Epidermal melanocyte (primary cell): ENCODE measurements around the gene TBC1D5.

Experiments
- DNase-seq: peaks from one replicate; pipeline ENCODE4 v3.0.0; 2011; ENCODE audit warnings: low spot score; ENCODE audit not compliant: insufficient read length

TBC1D5 gene

GRCh38 chr3:17590465-17590864 is 152.0 kb downstream of the TBC1D5 start:
- no peak for DNase-seq

GRCh38 chr3:17589888-17590287 is 152.5 kb downstream of the TBC1D5 start:
- no peak for DNase-seq

GRCh38 chr3:17588422-17588821 is 154.0 kb downstream of the TBC1D5 start:
- no peak for DNase-seq

GRCh38 chr3:17585394-17586325 is 156.8 kb downstream of the TBC1D5 start:
- DNase-seq: no peak

- DNase-seq: no peak
Observed at GRCh38 chr3:17584066-17584465, 158.4 kb downstream of the TBC1D5 start.

- DNase-seq: no peak
Observed at GRCh38 chr3:17583530-17583929, 158.9 kb downstream of the TBC1D5 start.

- no peak for DNase-seq
Observed at GRCh38 chr3:17581421-17582080, 160.9 kb downstream of the TBC1D5 start.

GRCh38 chr3:17580901-17581300 is 161.5 kb downstream of the TBC1D5 start:
- DNase-seq: no peak

GRCh38 chr3:17579289-17580031 is 163.0 kb downstream of the TBC1D5 start:
- no peak for DNase-seq

- no peak for DNase-seq
Observed at GRCh38 chr3:17577796-17578520, 164.5 kb downstream of the TBC1D5 start.

- DNase-seq: no peak
Observed at GRCh38 chr3:17573396-17573795, 169.0 kb downstream of the TBC1D5 start.

GRCh38 chr3:17571686-17572085 is 170.7 kb downstream of the TBC1D5 start:
- DNase-seq: no peak

- DNase-seq: no peak
Observed at GRCh38 chr3:17562845-17563244, 179.6 kb downstream of the TBC1D5 start.

GRCh38 chr3:17558565-17558964 is 183.9 kb downstream of the TBC1D5 start:
- DNase-seq: no peak

- DNase-seq: no peak
Observed at GRCh38 chr3:17557749-17558463, 184.5 kb downstream of the TBC1D5 start.

GRCh38 chr3:17555525-17555924 is 186.9 kb downstream of the TBC1D5 start:
- no peak for DNase-seq

GRCh38 chr3:17554078-17554477 is 188.4 kb downstream of the TBC1D5 start:
- no peak for DNase-seq

- DNase-seq: no peak
Observed at GRCh38 chr3:17553080-17553479, 189.4 kb downstream of the TBC1D5 start.

GRCh38 chr3:17552351-17552750 is 190.1 kb downstream of the TBC1D5 start:
- no peak for DNase-seq

GRCh38 chr3:17551895-17552294 is 190.5 kb downstream of the TBC1D5 start:
- DNase-seq: no peak

- no peak for DNase-seq
Observed at GRCh38 chr3:17551333-17551732, 191.1 kb downstream of the TBC1D5 start.
